K562 (cell line): ENCODE measurements around the gene DBI. TPM values are rescaled to one million over a fixed set of nuclear protein-coding genes. Genes with fewer than 3 reads are reported as not detected.
A peak's percentile ranks its signal among the peaks of the same experiment; 100 is the strongest.

Experiments
- CEBPG ChIP-seq, 3 experiments: fragments of 200-800 bp in 1 of 3; sonication (Bioruptor generic) in 1 of 3; sonication (generic) in 1 of 3; formaldehyde crosslinking in 1 of 3; IDR thresholded peaks in 2 of 3; conservative IDR thresholded peaks in 1 of 3; 2 replicates each; pipeline versions ENCODE4 v1.6.1 to v1.8.0; 2016 to 2022; ENCODE audit warnings: missing compliant biosample characterization in 2 of 3, missing genetic modification characterization in 2 of 3, mild to moderate bottlenecking in 1 of 3, missing genetic modification reagents in 1 of 3
- HMG20A ChIP-seq: fragments of 450-650 bp; formaldehyde crosslinking; conservative IDR thresholded peaks from 2 replicates; pipeline ENCODE4 v1.4.0; 2020; ENCODE audit warnings: mild to moderate bottlenecking, mixed read lengths
- NFE2L1 ChIP-seq: fragments of 450-650 bp; IDR thresholded peaks from 2 replicates; pipeline ENCODE4 v1.6.1; 2016; ENCODE audit warnings: missing genetic modification characterization, low read depth, mild to moderate bottlenecking, missing compliant biosample characterization, moderate library complexity, borderline replicate concordance
- PRPF4 ChIP-seq: fragments of 200-400 bp; formaldehyde crosslinking; IDR thresholded peaks from one replicate; pipeline ENCODE4 v1.6.1; 2017; ENCODE audit warnings: low read length, low read depth, mild to moderate bottlenecking; ENCODE audit not compliant: insufficient read depth, poor library complexity, severe bottlenecking
- RHOXF2B ChIP-seq: fragments of 250-450 bp; sonication (Bioruptor Pico); conservative IDR thresholded peaks from 2 replicates; pipeline ENCODE4 v1.5.1; 2021
- SMAD4 ChIP-seq: fragments of 250-450 bp; sonication (Bioruptor Pico); conservative IDR thresholded peaks from 2 replicates; pipeline ENCODE4 v1.8.0; 2021; ENCODE audit warnings: inconsistent platforms, mild to moderate bottlenecking, moderate library complexity
- TEAD1 ChIP-seq, 2 experiments: fragments of 450-650 bp in 1 of 2; sonication (generic) in 1 of 2; formaldehyde crosslinking; IDR thresholded peaks; 2 replicates each; pipeline versions ENCODE4 v1.4.0 to v1.8.0; 2020 to 2022; ENCODE audit warnings: mild to moderate bottlenecking in 2 of 2, missing genetic modification reagents in 1 of 2
- ZNF217 ChIP-seq: sonication (generic); formaldehyde crosslinking; IDR thresholded peaks from 2 replicates; pipeline ENCODE4 v1.8.0; 2022; ENCODE audit warnings: mild to moderate bottlenecking, missing genetic modification reagents
- ZNF583 ChIP-seq: fragments of 250-450 bp; sonication (Bioruptor Pico); IDR thresholded peaks from 2 replicates; pipeline ENCODE4 v1.4.0; 2020
- ZNF766 ChIP-seq: fragments of 200-800 bp; sonication (Bioruptor generic); conservative IDR thresholded peaks from 2 replicates; pipeline ENCODE4 v1.6.1; 2016; ENCODE audit warnings: missing genetic modification characterization, missing compliant biosample characterization
- polyA plus RNA-seq, 8 experiments: library from polyadenylated mRNA; depleted of rRNA in 4 of 8; stranded (reverse) in 5 of 8; unstranded in 3 of 8; fragments of >200 nt; fragmentation: Nextera tagmentation in 2 of 8; fragmentation: Illumina TruSeq in 1 of 8; extraction: Ambion mirVana in 2 of 8; extraction: Trizol in 1 of 8; gene quantifications; 2 replicates each; pipeline versions ENCODE4 v1.2.1 to v1.2.3, GENCODE V29; 2011 to 2014; ENCODE audit warnings: inconsistent platforms in 1 of 8, missing spikeins in 1 of 8
- total RNA-seq, 7 experiments: library from RNA; depleted of rRNA in 6 of 7; stranded (reverse); fragments of >200 nt in 6 of 7; fragmentation: Illumina TruSeq in 2 of 7; extraction: Trizol in 2 of 7; gene quantifications; 2 replicates each; pipeline versions ENCODE4 v1.2.1 to v1.2.3, GENCODE V29; 2011 to 2021; ENCODE audit warnings: low replicate concordance in 1 of 7
- TF ChIP-seq, protein P1 (sequence below): fragments of 250-450 bp; sonication (Bioruptor Pico); IDR thresholded peaks from 2 replicates; pipeline ENCODE4 v1.5.0; 2020; ENCODE audit warnings: mild to moderate bottlenecking
- TF ChIP-seq, protein P2 (sequence below): fragments of 450-650 bp; IDR thresholded peaks from 2 replicates; pipeline ENCODE4 v1.7.1; 2018; ENCODE audit warnings: mild to moderate bottlenecking, low read depth; ENCODE audit not compliant: partially characterized antibody
- TF ChIP-seq, protein P3 (sequence below): fragments of 450-650 bp; IDR thresholded peaks from 2 replicates; pipeline ENCODE4 v1.6.1; 2016; ENCODE audit warnings: borderline replicate concordance
- TF ChIP-seq, protein P4 (sequence below): fragments of 250-450 bp; sonication (Bioruptor Pico); IDR thresholded peaks from 2 replicates; pipeline ENCODE4 v1.4.0; 2020; ENCODE audit warnings: borderline replicate concordance
- TF ChIP-seq, protein P5 (sequence below): fragments of 450-650 bp; IDR thresholded peaks from 2 replicates; pipeline ENCODE4 v1.7.0; 2016; ENCODE audit warnings: borderline replicate concordance

The DBI gene
- total and polyA plus RNA-seq, 9 of the 15 experiments (the other 6 are each of a cell fraction or from before 2014, with no cell fraction given): 55.8 to 443 (median 194) TPM

DNA sequence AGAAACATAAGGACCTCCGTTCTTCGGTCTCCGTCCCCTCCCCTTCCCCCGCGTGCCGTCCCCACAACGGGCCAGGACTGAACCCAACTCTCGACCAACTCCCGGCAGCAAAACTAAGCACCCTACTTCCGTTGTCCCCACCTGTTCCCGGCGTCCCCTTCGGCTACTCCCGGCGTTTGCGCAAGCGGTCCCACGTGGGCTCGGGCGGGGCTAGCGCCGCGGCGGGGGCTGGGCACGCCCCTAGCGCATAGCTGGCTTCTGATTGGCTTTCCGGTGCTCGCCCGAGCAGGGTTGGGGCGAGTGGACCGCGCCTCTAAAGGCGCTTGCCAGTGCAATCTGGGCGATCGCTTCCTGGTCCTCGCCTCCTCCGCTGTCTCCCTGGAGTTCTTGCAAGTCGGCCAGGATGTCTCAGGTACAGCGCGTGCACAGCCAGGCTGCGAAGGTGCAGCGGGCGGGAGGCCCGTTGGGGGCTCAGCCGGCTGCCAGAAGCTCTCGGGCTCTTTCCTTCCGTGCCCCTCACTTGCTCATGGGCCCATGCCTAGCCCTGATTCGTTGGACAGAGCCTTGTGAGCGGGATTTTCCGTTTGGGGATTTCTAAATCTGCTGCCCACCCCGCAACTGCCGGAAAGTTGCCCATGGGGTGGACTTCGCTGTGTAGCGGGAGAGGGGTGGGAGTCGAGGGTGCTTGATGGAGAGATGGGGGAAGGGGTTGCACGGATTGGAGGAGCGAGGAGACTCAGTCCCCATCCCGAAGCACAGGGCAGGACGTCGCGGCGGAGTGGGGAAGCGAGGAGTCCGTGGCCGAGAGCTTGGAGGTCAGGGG, at the start of gene DBI, which contains the start of gene C2orf76 (continued):
- peak; percentile 99 for TF ChIP-seq CEBPG (CRISPR knock-in tag; IDR thresholded peaks at IDR 0.05)
- TF ChIP-seq CEBPG (tag; conservative IDR thresholded peaks at IDR 0.05 in 1 of 2, IDR thresholded peaks at IDR 0.05 in 1 of 2): peak; percentile 97 to 99
- 0 out of 4 replicates have a peak, but pooled peaks of 1 of the 2 experiments have one; percentile 23 for TF ChIP-seq TEAD1 (CRISPR knock-in tag; IDR thresholded peaks at IDR 0.05)
- TF ChIP-seq PRPF4: no peak
- TF ChIP-seq, protein P1, sequence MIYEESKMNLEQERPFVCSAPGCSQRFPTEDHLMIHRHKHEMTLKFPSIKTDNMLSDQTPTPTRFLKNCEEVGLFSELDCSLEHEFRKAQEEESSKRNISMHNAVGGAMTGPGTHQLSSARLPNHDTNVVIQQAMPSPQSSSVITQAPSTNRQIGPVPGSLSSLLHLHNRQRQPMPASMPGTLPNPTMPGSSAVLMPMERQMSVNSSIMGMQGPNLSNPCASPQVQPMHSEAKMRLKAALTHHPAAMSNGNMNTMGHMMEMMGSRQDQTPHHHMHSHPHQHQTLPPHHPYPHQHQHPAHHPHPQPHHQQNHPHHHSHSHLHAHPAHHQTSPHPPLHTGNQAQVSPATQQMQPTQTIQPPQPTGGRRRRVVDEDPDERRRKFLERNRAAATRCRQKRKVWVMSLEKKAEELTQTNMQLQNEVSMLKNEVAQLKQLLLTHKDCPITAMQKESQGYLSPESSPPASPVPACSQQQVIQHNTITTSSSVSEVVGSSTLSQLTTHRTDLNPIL (CRISPR knock-in tag): no peak
- no peak for TF ChIP-seq HMG20A (CRISPR knock-in tag)
- TF ChIP-seq ZNF217 (CRISPR knock-in tag): no peak
- TF ChIP-seq NFE2L1 (tag): no peak
- no peak; the same call in 1 of the 2 replicates for TF ChIP-seq SMAD4 (CRISPR knock-in tag)
- TF ChIP-seq ZNF766 (CRISPR knock-in tag): 0 out of 2 replicates have a peak, but pooled peaks have one; percentile 40
- TF ChIP-seq RHOXF2B (CRISPR knock-in tag): no peak
- TF ChIP-seq, protein P2, sequence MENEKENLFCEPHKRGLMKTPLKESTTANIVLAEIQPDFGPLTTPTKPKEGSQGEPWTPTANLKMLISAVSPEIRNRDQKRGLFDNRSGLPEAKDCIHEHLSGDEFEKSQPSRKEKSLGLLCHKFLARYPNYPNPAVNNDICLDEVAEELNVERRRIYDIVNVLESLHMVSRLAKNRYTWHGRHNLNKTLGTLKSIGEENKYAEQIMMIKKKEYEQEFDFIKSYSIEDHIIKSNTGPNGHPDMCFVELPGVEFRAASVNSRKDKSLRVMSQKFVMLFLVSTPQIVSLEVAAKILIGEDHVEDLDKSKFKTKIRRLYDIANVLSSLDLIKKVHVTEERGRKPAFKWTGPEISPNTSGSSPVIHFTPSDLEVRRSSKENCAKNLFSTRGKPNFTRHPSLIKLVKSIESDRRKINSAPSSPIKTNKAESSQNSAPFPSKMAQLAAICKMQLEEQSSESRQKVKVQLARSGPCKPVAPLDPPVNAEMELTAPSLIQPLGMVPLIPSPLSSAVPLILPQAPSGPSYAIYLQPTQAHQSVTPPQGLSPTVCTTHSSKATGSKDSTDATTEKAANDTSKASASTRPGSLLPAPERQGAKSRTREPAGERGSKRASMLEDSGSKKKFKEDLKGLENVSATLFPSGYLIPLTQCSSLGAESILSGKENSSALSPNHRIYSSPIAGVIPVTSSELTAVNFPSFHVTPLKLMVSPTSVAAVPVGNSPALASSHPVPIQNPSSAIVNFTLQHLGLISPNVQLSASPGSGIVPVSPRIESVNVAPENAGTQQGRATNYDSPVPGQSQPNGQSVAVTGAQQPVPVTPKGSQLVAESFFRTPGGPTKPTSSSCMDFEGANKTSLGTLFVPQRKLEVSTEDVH: no peak
- TF ChIP-seq, protein P3, sequence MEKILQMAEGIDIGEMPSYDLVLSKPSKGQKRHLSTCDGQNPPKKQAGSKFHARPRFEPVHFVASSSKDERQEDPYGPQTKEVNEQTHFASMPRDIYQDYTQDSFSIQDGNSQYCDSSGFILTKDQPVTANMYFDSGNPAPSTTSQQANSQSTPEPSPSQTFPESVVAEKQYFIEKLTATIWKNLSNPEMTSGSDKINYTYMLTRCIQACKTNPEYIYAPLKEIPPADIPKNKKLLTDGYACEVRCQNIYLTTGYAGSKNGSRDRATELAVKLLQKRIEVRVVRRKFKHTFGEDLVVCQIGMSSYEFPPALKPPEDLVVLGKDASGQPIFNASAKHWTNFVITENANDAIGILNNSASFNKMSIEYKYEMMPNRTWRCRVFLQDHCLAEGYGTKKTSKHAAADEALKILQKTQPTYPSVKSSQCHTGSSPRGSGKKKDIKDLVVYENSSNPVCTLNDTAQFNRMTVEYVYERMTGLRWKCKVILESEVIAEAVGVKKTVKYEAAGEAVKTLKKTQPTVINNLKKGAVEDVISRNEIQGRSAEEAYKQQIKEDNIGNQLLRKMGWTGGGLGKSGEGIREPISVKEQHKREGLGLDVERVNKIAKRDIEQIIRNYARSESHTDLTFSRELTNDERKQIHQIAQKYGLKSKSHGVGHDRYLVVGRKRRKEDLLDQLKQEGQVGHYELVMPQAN: no peak
- TF ChIP-seq ZNF583 (CRISPR knock-in tag): no peak
- TF ChIP-seq, protein P4, sequence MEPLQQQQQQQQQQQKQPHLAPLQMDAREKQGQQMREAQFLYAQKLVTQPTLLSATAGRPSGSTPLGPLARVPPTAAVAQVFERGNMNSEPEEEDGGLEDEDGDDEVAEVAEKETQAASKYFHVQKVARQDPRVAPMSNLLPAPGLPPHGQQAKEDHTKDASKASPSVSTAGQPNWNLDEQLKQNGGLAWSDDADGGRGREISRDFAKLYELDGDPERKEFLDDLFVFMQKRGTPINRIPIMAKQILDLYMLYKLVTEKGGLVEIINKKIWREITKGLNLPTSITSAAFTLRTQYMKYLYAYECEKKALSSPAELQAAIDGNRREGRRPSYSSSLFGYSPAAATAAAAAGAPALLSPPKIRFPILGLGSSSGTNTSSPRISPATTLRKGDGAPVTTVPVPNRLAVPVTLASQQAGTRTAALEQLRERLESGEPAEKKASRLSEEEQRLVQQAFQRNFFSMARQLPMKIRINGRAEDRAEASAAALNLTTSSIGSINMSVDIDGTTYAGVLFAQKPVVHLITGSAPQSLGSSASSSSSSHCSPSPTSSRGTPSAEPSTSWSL (CRISPR knock-in tag): no peak
- TF ChIP-seq, protein P5, sequence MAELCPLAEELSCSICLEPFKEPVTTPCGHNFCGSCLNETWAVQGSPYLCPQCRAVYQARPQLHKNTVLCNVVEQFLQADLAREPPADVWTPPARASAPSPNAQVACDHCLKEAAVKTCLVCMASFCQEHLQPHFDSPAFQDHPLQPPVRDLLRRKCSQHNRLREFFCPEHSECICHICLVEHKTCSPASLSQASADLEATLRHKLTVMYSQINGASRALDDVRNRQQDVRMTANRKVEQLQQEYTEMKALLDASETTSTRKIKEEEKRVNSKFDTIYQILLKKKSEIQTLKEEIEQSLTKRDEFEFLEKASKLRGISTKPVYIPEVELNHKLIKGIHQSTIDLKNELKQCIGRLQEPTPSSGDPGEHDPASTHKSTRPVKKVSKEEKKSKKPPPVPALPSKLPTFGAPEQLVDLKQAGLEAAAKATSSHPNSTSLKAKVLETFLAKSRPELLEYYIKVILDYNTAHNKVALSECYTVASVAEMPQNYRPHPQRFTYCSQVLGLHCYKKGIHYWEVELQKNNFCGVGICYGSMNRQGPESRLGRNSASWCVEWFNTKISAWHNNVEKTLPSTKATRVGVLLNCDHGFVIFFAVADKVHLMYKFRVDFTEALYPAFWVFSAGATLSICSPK: no peak
